OCI-LY1 (cell line): Measurements from ENCODE around the gene ASCC2.

Source experiments
- H2AFZ ChIP-seq: fragments of 200-600 bp; sonication (generic), shearing (Covaris generic); 2 replicates; pipeline ENCODE4 v1.6.0; 2014; ENCODE audit warnings: antibody characterized with exemption, mild to moderate bottlenecking, low read length
- H3F3A ChIP-seq: fragments of 200-600 bp; sonication (generic), shearing (Covaris generic); 2 replicates; pipeline ENCODE4 v1.6.0; 2014; ENCODE audit warnings: mild to moderate bottlenecking, antibody characterized with exemption, low read length, moderate library complexity; ENCODE audit not compliant: insufficient read depth
- H3K27ac ChIP-seq: fragments of 200-600 bp; sonication (generic); 2 replicates; pipeline ENCODE4 v1.5.1; 2014; ENCODE audit warnings: low read length, mixed run types, mild to moderate bottlenecking, low read depth; ENCODE audit not compliant: poor library complexity, severe bottlenecking
- H3K27me3 ChIP-seq: fragments of 200-600 bp; sonication (generic); 2 replicates; pipeline ENCODE4 v1.6.0; 2014; ENCODE audit warnings: antibody characterized with exemption, mild to moderate bottlenecking, low read length, moderate library complexity; ENCODE audit not compliant: insufficient read depth
- H3K36me3 ChIP-seq: fragments of 200-600 bp; sonication (generic); 2 replicates; pipeline ENCODE4 v1.6.1; 2014; ENCODE audit warnings: mild to moderate bottlenecking, antibody characterized with exemption, low read length, moderate library complexity, mixed read lengths; ENCODE audit not compliant: insufficient read depth
- H3K4me1 ChIP-seq: fragments of 200-600 bp; sonication (generic); 2 replicates; pipeline ENCODE4 v1.5.1; 2014; ENCODE audit warnings: mild to moderate bottlenecking, low read length, moderate library complexity; ENCODE audit not compliant: insufficient read depth, severe bottlenecking
- H3K4me2 ChIP-seq: fragments of 200-600 bp; sonication (generic), shearing (Covaris generic); 2 replicates; pipeline ENCODE4 v1.6.1; 2014; ENCODE audit warnings: low read length
- H3K4me3 ChIP-seq: fragments of 200-600 bp; sonication (generic); 2 replicates; pipeline ENCODE4 v1.5.1; 2014; ENCODE audit warnings: low read length, low read depth, mild to moderate bottlenecking, mixed read lengths; ENCODE audit not compliant: poor library complexity, severe bottlenecking
- H3K79me2 ChIP-seq: fragments of 200-600 bp; shearing (Covaris generic); 2 replicates; pipeline ENCODE4 v1.6.1; 2016; ENCODE audit warnings: mixed run types, low read length, mixed read lengths; ENCODE audit not compliant: insufficient read depth
- H3K9ac ChIP-seq: fragments of 200-600 bp; sonication (generic), shearing (Covaris generic); 2 replicates; pipeline ENCODE4 v1.6.1; 2014; ENCODE audit warnings: mild to moderate bottlenecking, low read length, mixed read lengths
- H3K9me2 ChIP-seq: fragments of 200-600 bp; sonication (generic), shearing (Covaris generic); 2 replicates; pipeline ENCODE4 v1.6.1; 2014; ENCODE audit warnings: low read depth, mild to moderate bottlenecking, low read length, mixed read lengths
- H3K9me3 ChIP-seq: fragments of 200-600 bp; shearing (Covaris generic); 2 replicates; pipeline ENCODE4 v1.6.1; 2014; ENCODE audit warnings: low read length, mixed read lengths
- H4K20me1 ChIP-seq: fragments of 200-600 bp; sonication (generic), shearing (Covaris generic); 2 replicates; pipeline ENCODE4 v1.6.0; 2016; ENCODE audit warnings: mild to moderate bottlenecking, low read length; ENCODE audit not compliant: insufficient read depth
- EZH2 ChIP-seq: fragments of 200-600 bp; sonication (generic), shearing (Covaris generic); IDR thresholded peaks from 2 replicates; pipeline ENCODE4 v1.8.0; 2017; ENCODE audit warnings: borderline replicate concordance, mixed run types, mild to moderate bottlenecking, antibody characterized with exemption, low read length, moderate library complexity, mixed read lengths
- TF ChIP-seq, protein P1 (sequence below): fragments of 200-600 bp; sonication (generic), shearing (Covaris generic); IDR thresholded peaks from 2 replicates; pipeline ENCODE4 v1.5.1; 2017; ENCODE audit warnings: mild to moderate bottlenecking, antibody characterized with exemption, low read length, moderate library complexity, mixed read lengths

The ASCC2 gene

GRCh38 chr22:29810216-29810615, 27.9 kb downstream of the ASCC2 start:
- Histone ChIP-seq H3K4me3 (no peak overlapping the region), H3K36me3 (peaks cover 90% of the 10 kb centered on the region), H3K27ac (no peak overlapping the region), H4K20me1 (no peaks in the 10 kb centered on the region), H3K4me2 (no peak overlapping the region), H3K9me3 (no peaks in the 10 kb centered on the region), H3F3A (no peaks in the 10 kb centered on the region), H3K27me3 (no peaks in the 10 kb centered on the region), H3K9me2 (no peaks in the 10 kb centered on the region), H2AFZ (no peak overlapping the region), H3K9ac (no peak overlapping the region), H3K79me2 (no peaks in the 10 kb centered on the region), H3K4me1 (no peaks in the 10 kb centered on the region)
- no peak for TF ChIP-seq EZH2
- TF ChIP-seq, protein P1, sequence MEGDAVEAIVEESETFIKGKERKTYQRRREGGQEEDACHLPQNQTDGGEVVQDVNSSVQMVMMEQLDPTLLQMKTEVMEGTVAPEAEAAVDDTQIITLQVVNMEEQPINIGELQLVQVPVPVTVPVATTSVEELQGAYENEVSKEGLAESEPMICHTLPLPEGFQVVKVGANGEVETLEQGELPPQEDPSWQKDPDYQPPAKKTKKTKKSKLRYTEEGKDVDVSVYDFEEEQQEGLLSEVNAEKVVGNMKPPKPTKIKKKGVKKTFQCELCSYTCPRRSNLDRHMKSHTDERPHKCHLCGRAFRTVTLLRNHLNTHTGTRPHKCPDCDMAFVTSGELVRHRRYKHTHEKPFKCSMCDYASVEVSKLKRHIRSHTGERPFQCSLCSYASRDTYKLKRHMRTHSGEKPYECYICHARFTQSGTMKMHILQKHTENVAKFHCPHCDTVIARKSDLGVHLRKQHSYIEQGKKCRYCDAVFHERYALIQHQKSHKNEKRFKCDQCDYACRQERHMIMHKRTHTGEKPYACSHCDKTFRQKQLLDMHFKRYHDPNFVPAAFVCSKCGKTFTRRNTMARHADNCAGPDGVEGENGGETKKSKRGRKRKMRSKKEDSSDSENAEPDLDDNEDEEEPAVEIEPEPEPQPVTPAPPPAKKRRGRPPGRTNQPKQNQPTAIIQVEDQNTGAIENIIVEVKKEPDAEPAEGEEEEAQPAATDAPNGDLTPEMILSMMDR, result no peak

DNA sequence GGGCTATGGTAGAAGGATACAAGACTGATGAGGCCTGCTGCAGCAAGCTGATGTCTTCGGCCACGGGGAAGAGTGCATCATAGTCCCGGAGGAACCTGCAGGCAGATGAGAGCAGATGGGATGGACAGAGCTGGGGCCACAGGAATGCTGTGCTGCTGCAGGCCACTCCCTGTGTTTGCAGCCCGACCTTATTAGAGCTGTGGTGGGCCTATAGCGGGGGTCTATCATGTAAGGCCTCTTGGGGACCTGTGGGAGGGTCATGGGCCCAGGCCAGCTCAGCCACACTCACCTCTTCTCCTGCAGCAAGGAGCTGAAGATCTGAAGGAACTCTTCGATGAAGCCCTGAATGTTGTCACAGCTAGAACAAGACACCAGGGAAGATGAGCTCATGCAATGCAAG, 31.9 kb downstream of the ASCC2 start:
- no peak overlapping the region for H3K4me2 ChIP-seq
- H3F3A ChIP-seq, result no peaks in the 10 kb centered on the region
- no peak overlapping the region for H2AFZ ChIP-seq
- no peaks in the 10 kb centered on the region for H3K9me2 ChIP-seq
- no peak for TF ChIP-seq EZH2
- TF ChIP-seq, protein P1, result no peak
- H3K27ac ChIP-seq, result no peak overlapping the region
- no peaks in the 10 kb centered on the region for H4K20me1 ChIP-seq
- no peak overlapping the region for H3K4me3 ChIP-seq
- no peaks in the 10 kb centered on the region for H3K27me3 ChIP-seq
- no peaks in the 10 kb centered on the region for H3K79me2 ChIP-seq
- no peak overlapping the region for H3K9ac ChIP-seq
- H3K36me3 ChIP-seq, result peaks cover 81% of the 10 kb centered on the region
- no peaks in the 10 kb centered on the region for H3K4me1 ChIP-seq
- no peaks in the 10 kb centered on the region for H3K9me3 ChIP-seq

GRCh38 chr22:29804985-29805384, 33.1 kb downstream of the ASCC2 start:
- TF ChIP-seq, protein P1, result no peak
- no peak for TF ChIP-seq EZH2
- Histone ChIP-seq H3K36me3 (peaks cover 81% of the 10 kb centered on the region), H3K27ac (no peak overlapping the region)

More at GRCh38 chr22:29804985-29805384, 33.1 kb downstream of the ASCC2 start:
- no peak overlapping the region for H3K9ac ChIP-seq
- no peak overlapping the region for H3K4me3 ChIP-seq
- H4K20me1 ChIP-seq, result no peaks in the 10 kb centered on the region
- H3K4me2 ChIP-seq, result no peak overlapping the region
- no peaks in the 10 kb centered on the region for H3K27me3 ChIP-seq
- H2AFZ ChIP-seq, result no peak overlapping the region
- H3K4me1 ChIP-seq, result no peaks in the 10 kb centered on the region
- no peaks in the 10 kb centered on the region for H3K9me2 ChIP-seq
- no peaks in the 10 kb centered on the region for H3K9me3 ChIP-seq
- H3F3A ChIP-seq, result no peaks in the 10 kb centered on the region
- no peaks in the 10 kb centered on the region for H3K79me2 ChIP-seq
